T-helper 1 cell (primary cell): ENCODE measurements around the gene RANBP6.

Experiments
- DNase-seq, 5 donors: peaks; one replicate each; pipeline ENCODE4 v3.0.0-alpha.2; 2012 to 2020

RANBP6 gene

GRCh38 chr9:6007058-6007769 lies 8.2 kb downstream of the RANBP6 start:
- peak; percentile 88 to 93 (median 92) for DNase-seq

- no peak for DNase-seq
Measured at GRCh38 chr9:6006749-6007057, 8.7 kb downstream of the RANBP6 start.

GRCh38 chr9:6000955-6001354 lies 14.5 kb downstream of the RANBP6 start:
- no peak for DNase-seq

- DNase-seq = no peak
Measured at GRCh38 chr9:5999443-6000101, 15.9 kb downstream of the RANBP6 start.

GRCh38 chr9:5994493-5994892 lies 20.9 kb downstream of the RANBP6 start:
- DNase-seq = no peak

GRCh38 chr9:5988265-5988664 lies 27.2 kb downstream of the RANBP6 start:
- no peak for DNase-seq

- DNase-seq = no peak
Measured at GRCh38 chr9:5983042-5983441, 32.4 kb downstream of the RANBP6 start.

- DNase-seq = no peak
Measured at GRCh38 chr9:5982317-5982716, 33.1 kb downstream of the RANBP6 start.

- no peak for DNase-seq
Measured at GRCh38 chr9:5978523-5978922, 36.9 kb downstream of the RANBP6 start.

GRCh38 chr9:5976674-5977397 lies 38.6 kb downstream of the RANBP6 start:
- peak in 1 of 5 donors; percentile 2 for DNase-seq

- DNase-seq = no peak
Measured at GRCh38 chr9:5971740-5972139, 43.7 kb downstream of the RANBP6 start.
